ENCODE results near the gene SEL1L3.

DNA sequence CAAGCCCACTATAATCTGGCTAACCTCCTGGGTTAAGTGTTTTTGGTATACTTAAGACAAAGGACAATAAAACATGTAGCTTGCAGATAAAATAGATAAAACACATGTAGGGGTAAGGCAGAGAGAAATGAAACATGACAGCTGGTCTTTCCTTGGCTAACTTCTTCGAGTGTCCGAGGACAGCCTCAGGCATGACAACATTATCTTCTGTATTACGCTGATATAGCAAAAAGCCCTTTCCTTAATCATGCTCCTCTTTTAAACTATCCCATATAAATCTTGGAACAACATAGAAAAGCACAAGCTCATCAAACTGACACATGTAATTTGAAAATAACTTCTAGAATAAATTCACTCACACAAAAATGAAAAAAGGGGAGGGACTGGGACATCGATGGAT, 91.1 kb downstream of the SEL1L3 start:
- TF ChIP-seq, protein P1, sequence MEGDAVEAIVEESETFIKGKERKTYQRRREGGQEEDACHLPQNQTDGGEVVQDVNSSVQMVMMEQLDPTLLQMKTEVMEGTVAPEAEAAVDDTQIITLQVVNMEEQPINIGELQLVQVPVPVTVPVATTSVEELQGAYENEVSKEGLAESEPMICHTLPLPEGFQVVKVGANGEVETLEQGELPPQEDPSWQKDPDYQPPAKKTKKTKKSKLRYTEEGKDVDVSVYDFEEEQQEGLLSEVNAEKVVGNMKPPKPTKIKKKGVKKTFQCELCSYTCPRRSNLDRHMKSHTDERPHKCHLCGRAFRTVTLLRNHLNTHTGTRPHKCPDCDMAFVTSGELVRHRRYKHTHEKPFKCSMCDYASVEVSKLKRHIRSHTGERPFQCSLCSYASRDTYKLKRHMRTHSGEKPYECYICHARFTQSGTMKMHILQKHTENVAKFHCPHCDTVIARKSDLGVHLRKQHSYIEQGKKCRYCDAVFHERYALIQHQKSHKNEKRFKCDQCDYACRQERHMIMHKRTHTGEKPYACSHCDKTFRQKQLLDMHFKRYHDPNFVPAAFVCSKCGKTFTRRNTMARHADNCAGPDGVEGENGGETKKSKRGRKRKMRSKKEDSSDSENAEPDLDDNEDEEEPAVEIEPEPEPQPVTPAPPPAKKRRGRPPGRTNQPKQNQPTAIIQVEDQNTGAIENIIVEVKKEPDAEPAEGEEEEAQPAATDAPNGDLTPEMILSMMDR (conservative IDR thresholded peaks at IDR 0.05 in 1 of 2, IDR thresholded peaks at IDR 0.05 in 1 of 2; ENCODE audit: extremely low read depth in 1 of 2, insufficient read depth in 1 of 2, low read depth in 1 of 2, low read length in 2 of 2) = no peak
- no peak for TF ChIP-seq EZH2 (IDR thresholded peaks at IDR 0.05; ENCODE audit: borderline replicate concordance, low read length)
